PC-3 (cell line): ENCODE data around the gene SYT9. TPM values are rescaled to one million over a fixed set of nuclear protein-coding genes. Genes with fewer than 3 reads are reported as not detected.

Source experiments
- ATAC-seq: fragments of 200-7000 bp; cut with Tn5 transposase; 2 replicates; pipeline ENCODE4 v1.9.1; 2020; ENCODE audit warnings: mild to moderate bottlenecking, moderate library complexity
- BruUV-seq: library from RNA; stranded (reverse); fragments of 400-500 nt; replicated peaks from 2 replicates; lab custom pipeline; 2021; lab: Mats Ljungman, UMichigan
- CTCF ChIA-PET: fragments of 300-600 bp; sonication (Branson Sonifier 250); formaldehyde crosslinking; loops from one replicate; lab custom pipeline; 2022; ENCODE audit warnings: antibody characterized with exemption; lab: Charles Lee
- POLR2A ChIA-PET: fragments of 300-600 bp; sonication (Branson Sonifier 250); formaldehyde crosslinking; loops from one replicate; lab custom pipeline; 2022; ENCODE audit warnings: antibody characterized with exemption; ENCODE audit not compliant: unreplicated experiment; lab: Charles Lee
- DNase-seq: peaks from one replicate; pipeline ENCODE4 v3.0.0-alpha.2; 2015
- H2AFZ ChIP-seq: fragments of 300-600 bp; sonication (generic); 2 replicates; pipeline ENCODE4 v1.6.0; 2016; ENCODE audit warnings: antibody characterized with exemption, low read length
- H3F3A ChIP-seq: fragments of 300-600 bp; sonication (generic); one replicate; pipeline ENCODE4 v1.6.0; 2017; ENCODE audit warnings: antibody characterized with exemption, low read length, control low read depth, mild to moderate bottlenecking; ENCODE audit not compliant: unreplicated experiment
- H3K27ac ChIP-seq: fragments of 300-600 bp; sonication (generic); 2 replicates; pipeline ENCODE4 v1.5.1; 2016; ENCODE audit warnings: mild to moderate bottlenecking, low read length
- H3K27me3 ChIP-seq: fragments of 300-600 bp; sonication (generic); 2 replicates; pipeline ENCODE4 v1.6.1; 2016; ENCODE audit warnings: low read length, mixed read lengths
- H3K36me3 ChIP-seq: fragments of 300-600 bp; sonication (generic); 2 replicates; pipeline ENCODE4 v1.6.1; 2016; ENCODE audit warnings: low read depth, mixed run types, low read length, mixed read lengths
- H3K4me1 ChIP-seq: fragments of 300-600 bp; sonication (generic); 2 replicates; pipeline ENCODE4 v1.5.1; 2016; ENCODE audit warnings: low read length; ENCODE audit not compliant: insufficient read depth
- H3K4me2 ChIP-seq: fragments of 300-600 bp; sonication (generic); 2 replicates; pipeline ENCODE4 v1.6.0; 2016; ENCODE audit warnings: low read length
- H3K4me3 ChIP-seq: fragments of 300-600 bp; sonication (generic); 2 replicates; pipeline ENCODE4 v1.5.1; 2016; ENCODE audit warnings: mild to moderate bottlenecking, low read length, mixed read lengths
- H3K79me2 ChIP-seq: fragments of 300-600 bp; sonication (generic); 2 replicates; pipeline ENCODE4 v1.6.1; 2017; ENCODE audit warnings: low read length, mixed read lengths
- H3K9ac ChIP-seq: fragments of 300-600 bp; sonication (generic); 2 replicates; pipeline ENCODE4 v1.6.0; 2016; ENCODE audit warnings: mild to moderate bottlenecking, low read length
- H3K9me2 ChIP-seq: fragments of 300-600 bp; sonication (generic); replicated peaks from 2 replicates; pipeline ENCODE4 v1.6.1; 2016; ENCODE audit warnings: mixed run types, low read length, mixed read lengths
- H3K9me3 ChIP-seq: fragments of 300-600 bp; sonication (generic); 2 replicates; pipeline ENCODE4 v1.6.1; 2016; ENCODE audit warnings: low read length, mixed read lengths
- H4K20me1 ChIP-seq: fragments of 300-600 bp; sonication (generic); 2 replicates; pipeline ENCODE4 v1.6.1; 2016; ENCODE audit warnings: low read length, mixed read lengths
- EZH2 ChIP-seq: fragments of 300-600 bp; sonication (generic); IDR thresholded peaks from one replicate; pipeline ENCODE4 v1.6.1; 2017; ENCODE audit warnings: antibody characterized with exemption, mild to moderate bottlenecking, low read length; ENCODE audit not compliant: unreplicated experiment
- EZH2phosphoT487 ChIP-seq: fragments of 300-600 bp; sonication (generic); IDR thresholded peaks from 2 replicates; pipeline ENCODE4 v1.6.1; 2018; ENCODE audit warnings: mild to moderate bottlenecking, antibody characterized with exemption, low read length, borderline replicate concordance
- intact Hi-C: fragments of 100-400 bp; cut with micrococcal nuclease; formaldehyde crosslinking; loops from 2 replicates; pipeline ENCODE4 v1.9.0; 2023
- total RNA-seq: library from RNA; depleted of rRNA; stranded (reverse); fragments of >200 nt; gene quantifications from 2 replicates; pipeline ENCODE4 v1.2.3, GENCODE V29; 2014
- TF ChIP-seq, protein P1 (sequence below): fragments of 300-600 bp; sonication (generic); conservative IDR thresholded peaks from 2 replicates; pipeline ENCODE4 v1.5.1; 2017; ENCODE audit warnings: antibody characterized with exemption, low read depth, mild to moderate bottlenecking, low read length

SYT9 gene
- total RNA-seq, 1 experiment from 2014 or later = 6.3 TPM

DNA sequence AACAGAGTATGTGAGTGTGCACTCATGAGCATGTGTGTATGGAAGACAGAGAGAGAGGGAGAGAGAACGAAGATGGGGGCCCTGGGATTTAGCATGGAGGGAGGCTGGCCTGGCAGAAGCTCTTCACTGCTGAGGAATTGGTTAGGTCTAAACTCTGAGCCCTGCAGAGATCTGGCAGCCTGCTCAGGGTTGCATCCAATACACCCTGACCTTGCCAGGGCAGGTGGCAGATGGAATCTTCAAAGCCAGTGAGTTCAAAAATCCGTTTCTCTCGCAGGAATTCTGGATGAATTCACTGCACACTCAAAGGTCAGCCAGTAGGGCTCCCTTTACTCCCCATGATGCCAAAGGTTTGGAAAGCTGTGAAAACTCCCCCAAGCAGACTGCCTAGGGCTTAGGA is 172.2 kb downstream of the SYT9 start:
- TF ChIP-seq, protein P1, sequence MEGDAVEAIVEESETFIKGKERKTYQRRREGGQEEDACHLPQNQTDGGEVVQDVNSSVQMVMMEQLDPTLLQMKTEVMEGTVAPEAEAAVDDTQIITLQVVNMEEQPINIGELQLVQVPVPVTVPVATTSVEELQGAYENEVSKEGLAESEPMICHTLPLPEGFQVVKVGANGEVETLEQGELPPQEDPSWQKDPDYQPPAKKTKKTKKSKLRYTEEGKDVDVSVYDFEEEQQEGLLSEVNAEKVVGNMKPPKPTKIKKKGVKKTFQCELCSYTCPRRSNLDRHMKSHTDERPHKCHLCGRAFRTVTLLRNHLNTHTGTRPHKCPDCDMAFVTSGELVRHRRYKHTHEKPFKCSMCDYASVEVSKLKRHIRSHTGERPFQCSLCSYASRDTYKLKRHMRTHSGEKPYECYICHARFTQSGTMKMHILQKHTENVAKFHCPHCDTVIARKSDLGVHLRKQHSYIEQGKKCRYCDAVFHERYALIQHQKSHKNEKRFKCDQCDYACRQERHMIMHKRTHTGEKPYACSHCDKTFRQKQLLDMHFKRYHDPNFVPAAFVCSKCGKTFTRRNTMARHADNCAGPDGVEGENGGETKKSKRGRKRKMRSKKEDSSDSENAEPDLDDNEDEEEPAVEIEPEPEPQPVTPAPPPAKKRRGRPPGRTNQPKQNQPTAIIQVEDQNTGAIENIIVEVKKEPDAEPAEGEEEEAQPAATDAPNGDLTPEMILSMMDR = no peak
- TF ChIP-seq EZH2phosphoT487 (no peak), EZH2 (no peak)
- H3K36me3 ChIP-seq = no peaks in the 10 kb centered on the region
- no peaks in the 10 kb centered on the region for H3F3A ChIP-seq
- ChIA-PET POLR2A (no interaction called here), CTCF (no interaction called here)
- intact Hi-C loops = loop anchor here (1.0 kb wide), 1 partner anchor 33 kb away; no protein-coding TSS in a partner anchor
- H3K79me2 ChIP-seq = no peaks in the 10 kb centered on the region
- no peak overlapping the region for H3K4me2 ChIP-seq
- no peaks in the 10 kb centered on the region for H3K9me3 ChIP-seq
- ATAC-seq = no peak
- H4K20me1 ChIP-seq = no peaks in the 10 kb centered on the region
- DNase-seq = no peak
- H3K27me3 ChIP-seq = no peaks in the 10 kb centered on the region
- peaks cover 12% of the 10 kb centered on the region; the same call in 1 of the 2 replicates for H3K4me1 ChIP-seq
- H2AFZ ChIP-seq = no peak overlapping the region
- no peak overlapping the region for H3K9ac ChIP-seq
- no peak overlapping the region for H3K27ac ChIP-seq
- H3K4me3 ChIP-seq = no peak overlapping the region
- H3K9me2 ChIP-seq = no peaks in the 10 kb centered on the region
- no TSS peak for BruUV-seq

DNA sequence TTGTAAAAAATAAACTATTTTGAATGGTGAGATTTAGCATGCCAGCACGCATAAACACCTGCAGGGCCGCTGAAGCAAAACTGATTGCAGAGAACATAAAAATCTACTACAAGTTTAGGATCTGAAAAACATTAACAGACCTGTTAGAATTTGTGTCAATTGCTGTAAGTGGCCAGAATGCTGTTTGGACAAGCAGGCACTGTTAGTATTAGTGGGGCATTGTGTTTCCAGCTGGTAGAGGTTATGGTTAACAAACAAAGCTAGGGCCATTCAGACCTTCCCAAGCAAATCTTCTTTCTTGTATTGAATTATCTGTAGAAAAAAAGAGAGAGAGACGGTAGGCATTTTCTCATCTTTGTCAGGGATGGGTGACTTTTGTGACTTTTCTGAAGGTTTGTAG is 176.0 kb downstream of the SYT9 start:
- ATAC-seq = no peak
- H2AFZ ChIP-seq = no peak overlapping the region
- H3K4me3 ChIP-seq = no peak overlapping the region
- no peak overlapping the region for H3K4me2 ChIP-seq
- no peaks in the 10 kb centered on the region for H3F3A ChIP-seq
- TF ChIP-seq EZH2phosphoT487 (no peak), EZH2 (no peak)
- TF ChIP-seq, protein P1 = no peak
- intact Hi-C loops = no loop called here
- H3K36me3 ChIP-seq = no peaks in the 10 kb centered on the region
- no TSS peak for BruUV-seq
- ChIA-PET CTCF (no interaction called here), POLR2A (no interaction called here)
- no peak overlapping the region for H3K27ac ChIP-seq
- H3K79me2 ChIP-seq = no peaks in the 10 kb centered on the region
- H3K4me1 ChIP-seq = 0 out of 2 replicates have a peak, but pooled peaks cover 6% of the 10 kb centered on the region
- H4K20me1 ChIP-seq = no peaks in the 10 kb centered on the region
- H3K9me2 ChIP-seq = no peaks in the 10 kb centered on the region
- H3K9ac ChIP-seq = no peak overlapping the region
- no peak for DNase-seq
- H3K27me3 ChIP-seq = no peaks in the 10 kb centered on the region
- H3K9me3 ChIP-seq = no peaks in the 10 kb centered on the region

DNA sequence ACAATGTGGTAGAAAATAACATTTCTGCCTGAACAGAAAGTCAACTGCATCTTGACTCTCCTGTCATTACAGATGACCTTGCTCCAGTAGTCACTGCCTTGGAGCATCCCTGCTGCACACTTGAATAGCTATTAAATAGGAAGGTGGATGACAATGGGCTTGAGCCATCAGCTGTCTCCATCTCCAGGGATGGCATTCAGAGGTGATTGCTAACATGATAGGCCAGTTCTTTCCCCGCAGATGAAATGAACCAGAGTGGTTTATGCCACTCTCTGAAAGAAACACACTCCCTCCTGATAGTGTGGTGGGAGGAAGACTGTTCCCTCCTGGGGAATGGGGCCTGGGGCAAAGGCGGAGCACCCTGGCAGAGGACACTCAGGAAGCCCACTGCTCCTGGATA is 176.5 kb downstream of the SYT9 start:
- no peaks in the 10 kb centered on the region for H3K36me3 ChIP-seq
- intact Hi-C loops = no loop called here
- no peaks in the 10 kb centered on the region for H3F3A ChIP-seq
- no peak overlapping the region for H3K4me2 ChIP-seq
- H3K27ac ChIP-seq = no peak overlapping the region
- no peak for DNase-seq
- H4K20me1 ChIP-seq = no peaks in the 10 kb centered on the region
- no peak overlapping the region for H3K4me3 ChIP-seq
- no peak for ATAC-seq
- no peak overlapping the region for H3K9ac ChIP-seq
- ChIA-PET POLR2A (no interaction called here), CTCF (no interaction called here)
- BruUV-seq = no TSS peak
- H3K4me1 ChIP-seq = 0 out of 2 replicates have a peak, but pooled peaks cover 1% of the 10 kb centered on the region
- no peaks in the 10 kb centered on the region for H3K79me2 ChIP-seq
- no peaks in the 10 kb centered on the region for H3K9me2 ChIP-seq
- no peaks in the 10 kb centered on the region for H3K27me3 ChIP-seq
- H2AFZ ChIP-seq = no peak overlapping the region
- TF ChIP-seq EZH2 = no peak
- no peaks in the 10 kb centered on the region for H3K9me3 ChIP-seq
